Gastrocnemius medialis (tissue), 4 donors: ENCODE measurements around the gene NOX3.

Experiments
- POLR2A ChIP-seq, 2 donors: fragments of 450-650 bp; IDR thresholded peaks; one replicate each; pipeline ENCODE4 v1.6.1; 2017; ENCODE audit warnings: antibody characterized with exemption in 2 of 2, mild to moderate bottlenecking in 2 of 2, moderate library complexity in 2 of 2
- TF ChIP-seq, protein P1 (sequence below), 5 experiments: fragments of 450-650 bp in 3 of 5; fragments of 200-600 bp in 2 of 5; sonication (generic) in 2 of 5; IDR thresholded peaks in 4 of 5; conservative IDR thresholded peaks in 1 of 5; 1 replicate in 4 of 5; 2 replicates in 1 of 5; pipeline ENCODE4 v1.5.1; 2016 to 2019; ENCODE audit warnings: antibody characterized with exemption in 5 of 5, mild to moderate bottlenecking in 3 of 5, moderate library complexity in 3 of 5

DNA sequence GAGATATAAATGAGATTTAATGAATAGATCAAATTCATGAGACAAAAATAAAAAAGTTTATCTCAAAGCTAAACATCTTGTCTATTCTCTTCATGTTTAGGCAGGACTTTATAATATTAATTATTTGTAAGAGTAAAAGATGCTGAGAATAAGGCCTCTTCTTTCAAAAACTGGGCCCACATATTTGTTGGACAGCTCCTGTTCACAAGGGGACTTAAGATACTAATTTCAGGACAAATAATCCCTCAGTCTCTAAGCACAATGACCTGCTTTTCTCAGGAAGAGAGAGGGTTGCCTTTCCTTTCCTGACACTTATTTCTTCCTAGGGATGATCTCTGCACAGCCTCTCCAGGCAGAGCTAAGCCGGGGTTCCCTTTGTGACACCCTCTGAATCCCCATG is 43.3 kb downstream of the NOX3 start:
- TF ChIP-seq, protein P1, sequence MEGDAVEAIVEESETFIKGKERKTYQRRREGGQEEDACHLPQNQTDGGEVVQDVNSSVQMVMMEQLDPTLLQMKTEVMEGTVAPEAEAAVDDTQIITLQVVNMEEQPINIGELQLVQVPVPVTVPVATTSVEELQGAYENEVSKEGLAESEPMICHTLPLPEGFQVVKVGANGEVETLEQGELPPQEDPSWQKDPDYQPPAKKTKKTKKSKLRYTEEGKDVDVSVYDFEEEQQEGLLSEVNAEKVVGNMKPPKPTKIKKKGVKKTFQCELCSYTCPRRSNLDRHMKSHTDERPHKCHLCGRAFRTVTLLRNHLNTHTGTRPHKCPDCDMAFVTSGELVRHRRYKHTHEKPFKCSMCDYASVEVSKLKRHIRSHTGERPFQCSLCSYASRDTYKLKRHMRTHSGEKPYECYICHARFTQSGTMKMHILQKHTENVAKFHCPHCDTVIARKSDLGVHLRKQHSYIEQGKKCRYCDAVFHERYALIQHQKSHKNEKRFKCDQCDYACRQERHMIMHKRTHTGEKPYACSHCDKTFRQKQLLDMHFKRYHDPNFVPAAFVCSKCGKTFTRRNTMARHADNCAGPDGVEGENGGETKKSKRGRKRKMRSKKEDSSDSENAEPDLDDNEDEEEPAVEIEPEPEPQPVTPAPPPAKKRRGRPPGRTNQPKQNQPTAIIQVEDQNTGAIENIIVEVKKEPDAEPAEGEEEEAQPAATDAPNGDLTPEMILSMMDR (IDR thresholded peaks at IDR 0.05 in 4 of 5, conservative IDR thresholded peaks at IDR 0.05 in 1 of 5) = no peak
- TF ChIP-seq POLR2A (IDR thresholded peaks at IDR 0.05) = no peak
